Upper lobe of right lung (tissue), 1 donor: ENCODE results near the gene RPLP2. TPM values are rescaled to one million over a fixed set of nuclear protein-coding genes. Genes with fewer than 3 reads are reported as not detected.
A peak's percentile ranks its signal among the peaks of the same experiment; 100 is the strongest.

ENCODE experiments used
- ATAC-seq: fragments of 200-7000 bp; cut with Tn5 transposase; one replicate; pipeline ENCODE4 v1.9.1; 2020; ENCODE audit warnings: mild to moderate bottlenecking, moderate library complexity
- DNase-seq: peaks from one replicate; pipeline ENCODE4 v3.0.0-alpha.2; 2020
- H3K27ac ChIP-seq: fragments of 200-600 bp; one replicate; pipeline ENCODE4 v1.8.0; 2022
- H3K27me3 ChIP-seq: fragments of 200-600 bp; one replicate; pipeline ENCODE4 v1.8.0; 2022; ENCODE audit warnings: mild to moderate bottlenecking
- H3K36me3 ChIP-seq: fragments of 200-600 bp; one replicate; pipeline ENCODE4 v1.8.0; 2022
- H3K4me1 ChIP-seq: fragments of 200-600 bp; one replicate; pipeline ENCODE4 v1.8.0; 2022
- H3K4me3 ChIP-seq: fragments of 200-600 bp; one replicate; pipeline ENCODE4 v1.8.0; 2022; ENCODE audit warnings: mild to moderate bottlenecking
- H3K9me3 ChIP-seq: fragments of 200-600 bp; one replicate; pipeline ENCODE4 v1.8.0; 2022
- intact Hi-C: fragments of 100-400 bp; cut with DNase I; formaldehyde crosslinking; loops from one replicate; pipeline ENCODE4 v1.11.0; 2022
- total RNA-seq: library from RNA; stranded (reverse); fragmentation: NEBNext Ultra II Directional; extraction: Animal tissue kit (Norgen Biotek cat#: 25700); gene quantifications from one replicate; pipeline ENCODE4 v1.2.1, GENCODE V29; 2021
- TF ChIP-seq, protein P1 (sequence below): fragments of 200-600 bp; IDR thresholded peaks from one replicate; pipeline ENCODE4 v1.8.0; 2022; ENCODE audit warnings: antibody characterized with exemption
- donor health status: DM: no; HTN: yes; CAD: no; lungs with severe emphysema.

Gene RPLP2
- total RNA-seq, 1 donor from 2014 or later, result 1,548 TPM

DNA sequence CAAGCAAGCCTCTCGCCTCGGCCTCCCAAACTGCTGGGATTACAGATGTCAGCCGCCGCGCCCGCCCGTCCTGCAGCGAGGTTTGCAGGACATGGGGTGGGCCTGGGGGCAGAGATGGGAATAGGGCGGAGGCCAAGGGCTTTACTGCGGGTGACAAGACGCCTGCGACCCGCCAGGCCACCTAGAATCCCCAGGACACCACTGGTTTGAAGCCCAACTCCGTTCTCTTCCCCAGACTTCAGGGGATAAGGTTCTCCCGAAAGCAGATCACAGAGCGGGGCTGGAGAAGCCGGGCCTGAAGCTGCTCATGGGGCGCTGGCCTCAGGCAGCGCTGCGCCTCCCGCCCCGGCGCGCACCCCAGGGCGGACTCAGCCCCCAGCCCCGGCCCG, 32.2 kb downstream of the RPLP2 start:
- Histone ChIP-seq H3K4me1 (peaks cover 48% of the 10 kb centered on the region), H3K27me3 (no peaks in the 10 kb centered on the region), H3K36me3 (peaks cover 38% of the 10 kb centered on the region), H3K9me3 (no peaks in the 10 kb centered on the region), H3K4me3 (peak overlapping the region; percentile 100), H3K27ac (peak overlapping the region; percentile 97)
- no peak for DNase-seq
- intact Hi-C loops, result no loop called here
- ATAC-seq, result peak; percentile 0
- TF ChIP-seq, protein P1, sequence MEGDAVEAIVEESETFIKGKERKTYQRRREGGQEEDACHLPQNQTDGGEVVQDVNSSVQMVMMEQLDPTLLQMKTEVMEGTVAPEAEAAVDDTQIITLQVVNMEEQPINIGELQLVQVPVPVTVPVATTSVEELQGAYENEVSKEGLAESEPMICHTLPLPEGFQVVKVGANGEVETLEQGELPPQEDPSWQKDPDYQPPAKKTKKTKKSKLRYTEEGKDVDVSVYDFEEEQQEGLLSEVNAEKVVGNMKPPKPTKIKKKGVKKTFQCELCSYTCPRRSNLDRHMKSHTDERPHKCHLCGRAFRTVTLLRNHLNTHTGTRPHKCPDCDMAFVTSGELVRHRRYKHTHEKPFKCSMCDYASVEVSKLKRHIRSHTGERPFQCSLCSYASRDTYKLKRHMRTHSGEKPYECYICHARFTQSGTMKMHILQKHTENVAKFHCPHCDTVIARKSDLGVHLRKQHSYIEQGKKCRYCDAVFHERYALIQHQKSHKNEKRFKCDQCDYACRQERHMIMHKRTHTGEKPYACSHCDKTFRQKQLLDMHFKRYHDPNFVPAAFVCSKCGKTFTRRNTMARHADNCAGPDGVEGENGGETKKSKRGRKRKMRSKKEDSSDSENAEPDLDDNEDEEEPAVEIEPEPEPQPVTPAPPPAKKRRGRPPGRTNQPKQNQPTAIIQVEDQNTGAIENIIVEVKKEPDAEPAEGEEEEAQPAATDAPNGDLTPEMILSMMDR, result no peak

DNA sequence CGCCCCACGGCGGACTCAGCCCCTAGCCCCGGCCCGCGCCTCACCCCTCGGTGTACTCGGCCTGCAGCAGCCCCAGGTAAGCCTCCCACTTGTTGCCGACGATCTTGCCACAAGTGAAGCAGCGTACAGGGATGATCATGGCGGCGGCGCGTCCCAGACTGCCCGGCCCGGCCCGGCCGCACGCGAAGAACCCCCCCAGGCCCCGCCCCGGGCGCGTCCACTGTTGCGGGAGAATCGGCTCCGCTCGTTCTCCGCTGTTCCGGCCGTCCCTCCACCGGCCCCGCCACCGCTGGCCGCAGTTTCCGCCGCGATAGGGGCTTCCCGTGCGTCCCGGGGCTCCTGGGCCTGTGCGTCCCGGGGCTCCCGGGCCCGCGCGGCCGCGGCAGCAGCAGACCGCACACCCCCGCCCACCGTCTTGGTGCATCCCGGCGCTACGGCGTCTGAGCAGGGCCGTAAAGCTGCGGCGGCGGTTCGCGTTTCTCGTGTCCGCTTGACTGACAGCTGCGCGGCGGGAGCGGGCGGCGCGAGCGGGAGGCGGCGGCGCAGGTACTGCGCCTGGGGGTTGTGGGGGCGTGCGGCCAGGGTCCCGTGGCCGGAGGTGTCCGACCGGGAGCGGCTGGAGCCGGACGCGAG, 32.7 kb downstream of the RPLP2 start, which contains the start of the genes POLR2L and TSPAN4:
Gene POLR2L (minus strand): TSS at position 160 of the 633 bp plus-strand sequence. CDS start 21 bp downstream, at position 139.
Gene TSPAN4 (plus strand): TSS at position 483 of the 633 bp plus-strand sequence. CDS start 7,453 bp downstream, outside the sequence.
- Histone ChIP-seq H3K27ac (peak within 1 kb of the TSS; percentile 97), H3K9me3 (no peaks in the 10 kb centered on the region), H3K36me3 (peaks cover 33% of the 10 kb centered on the region), H3K27me3 (no peaks in the 10 kb centered on the region), H3K4me1 (peaks cover 47% of the 10 kb centered on the region), H3K4me3 (peak within 1 kb of the TSS; percentile 100)
- intact Hi-C loops, result no loop called here
- DNase-seq (peak; percentile 96), ATAC-seq (peak; percentile 67)
- TF ChIP-seq, protein P1, result no peak

DNA sequence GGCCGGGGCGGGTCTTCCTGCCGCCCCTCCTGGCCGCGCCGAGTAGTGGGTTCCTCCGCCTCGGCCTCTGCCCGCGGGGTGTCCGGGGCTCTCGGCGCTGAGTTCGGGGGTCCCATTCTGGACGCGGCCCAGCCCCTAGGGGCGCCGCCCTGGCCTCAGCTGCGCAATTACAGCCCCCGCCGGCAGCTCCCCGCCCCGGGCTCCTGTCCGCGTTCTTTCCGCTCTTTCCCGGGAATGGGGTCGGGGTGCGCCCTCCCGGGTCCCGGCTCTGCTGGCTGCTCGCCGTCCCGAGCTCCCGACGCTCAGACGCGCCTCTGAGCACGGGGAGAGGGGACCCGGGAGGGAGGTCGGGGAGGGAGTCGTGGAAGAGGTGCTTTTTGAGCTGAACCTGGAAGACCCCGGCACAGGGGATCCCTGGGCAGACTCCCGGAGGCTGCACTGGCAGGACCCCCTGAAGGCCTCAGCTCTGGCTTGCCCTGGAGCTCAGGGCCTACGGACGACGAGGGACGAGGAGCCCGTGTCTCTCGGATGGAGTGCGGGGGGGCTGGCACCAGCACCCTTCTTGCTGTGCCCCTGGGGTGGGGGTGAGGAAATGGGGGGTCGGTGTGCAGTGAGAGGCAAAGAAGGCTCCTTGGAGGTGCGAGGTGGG, 33.4 kb downstream of the RPLP2 start:
- ATAC-seq, result no peak
- H3K4me3 ChIP-seq, result peak overlapping the region; percentile 100
- no peaks in the 10 kb centered on the region for H3K9me3 ChIP-seq
- TF ChIP-seq, protein P1, result peak; percentile 8
- H3K4me1 ChIP-seq, result peaks cover 48% of the 10 kb centered on the region
- H3K27me3 ChIP-seq, result no peaks in the 10 kb centered on the region
- no peak for DNase-seq
- intact Hi-C loops, result no loop called here
- peaks cover 26% of the 10 kb centered on the region for H3K36me3 ChIP-seq
- H3K27ac ChIP-seq, result peak overlapping the region; percentile 97

DNA sequence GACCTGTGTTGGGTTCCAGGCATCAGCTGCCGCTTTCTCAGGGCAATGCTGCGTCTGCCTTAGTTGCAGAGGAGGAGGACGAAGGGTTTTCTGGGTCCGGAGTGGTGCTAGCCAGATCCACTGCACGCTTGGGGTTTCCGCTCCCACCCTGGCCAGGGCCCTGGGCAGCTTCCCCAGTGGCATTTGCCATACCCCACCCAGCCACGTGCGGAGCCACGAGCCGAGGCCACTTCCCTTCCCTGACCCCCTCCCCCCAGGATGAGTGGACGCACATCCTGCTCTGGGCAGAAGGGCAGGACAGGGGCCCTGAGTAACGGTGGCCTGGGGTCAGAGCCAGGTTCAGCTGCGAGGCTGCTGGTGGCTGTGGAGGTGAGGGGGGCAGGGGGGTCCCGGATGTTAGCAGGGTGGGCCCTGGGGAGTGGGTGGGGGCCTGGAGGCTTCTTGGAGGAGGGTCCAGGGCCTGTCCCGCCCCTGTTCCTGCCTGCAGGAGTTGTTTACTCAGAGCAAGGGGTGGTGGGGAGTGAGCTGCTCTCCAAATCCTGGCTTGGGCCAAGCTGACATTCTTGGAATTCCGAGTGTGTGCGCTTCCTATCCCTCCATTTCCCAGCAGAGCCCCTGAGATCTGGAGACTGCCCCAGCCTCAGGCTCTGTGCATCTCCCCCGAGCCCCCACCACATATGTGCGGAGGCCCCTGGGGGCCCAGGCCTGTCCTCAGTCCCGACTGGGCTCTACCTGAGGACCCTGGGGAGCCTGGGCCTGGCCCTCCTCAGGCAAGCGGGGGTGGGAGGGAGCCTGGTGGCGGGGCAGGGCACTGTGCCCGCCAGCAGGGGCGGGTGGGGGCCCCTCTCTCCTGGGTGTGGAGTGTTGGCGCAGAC, 34.3 kb downstream of the RPLP2 start:
- H3K36me3 ChIP-seq, result peaks cover 18% of the 10 kb centered on the region
- H3K4me3 ChIP-seq, result peak overlapping the region; percentile 100
- peak; percentile 67 for ATAC-seq
- intact Hi-C loops, result no loop called here
- no peaks in the 10 kb centered on the region for H3K9me3 ChIP-seq
- peak overlapping the region; percentile 97 for H3K27ac ChIP-seq
- TF ChIP-seq, protein P1, result no peak
- peak; percentile 97 for DNase-seq
- no peaks in the 10 kb centered on the region for H3K27me3 ChIP-seq
- H3K4me1 ChIP-seq, result peaks cover 54% of the 10 kb centered on the region
